Effector CD4-positive, alpha-beta T cell (primary cell): ENCODE data around the gene SNAI1.
"Not testable (repeated sequence)": the region's sequence is repeated elsewhere in the genome, so short reads cannot be mapped to it uniquely, and the experiment has no call there.

Experiments
- DNase-seq: peaks from one replicate; pipeline ENCODE4 v3.0.0-alpha.2; 2020

SNAI1 gene

GRCh38 chr20:49964964-49965780 is 17.6 kb upstream of the SNAI1 start:
- no peak for DNase-seq

GRCh38 chr20:49965781-49966305 is 16.9 kb upstream of the SNAI1 start:
- DNase-seq = no peak

GRCh38 chr20:49966861-49967260 is 15.9 kb upstream of the SNAI1 start:
- DNase-seq = no peak

GRCh38 chr20:49969234-49969633 is 13.5 kb upstream of the SNAI1 start:
- DNase-seq = no peak

GRCh38 chr20:49969946-49970345 is 12.8 kb upstream of the SNAI1 start:
- DNase-seq = no peak

GRCh38 chr20:49970498-49970897 is 12.3 kb upstream of the SNAI1 start:
- DNase-seq = no peak

GRCh38 chr20:49973981-49974380 is 8.8 kb upstream of the SNAI1 start:
- DNase-seq = no peak

GRCh38 chr20:49976542-49976941 is 6.2 kb upstream of the SNAI1 start:
- DNase-seq = no peak

- not testable (repeated sequence) for DNase-seq
Measured at GRCh38 chr20:49977740-49978139, 5.0 kb upstream of the SNAI1 start.

- DNase-seq = no peak
Measured at GRCh38 chr20:49978685-49979029, 4.1 kb upstream of the SNAI1 start.

- peak; percentile 68 for DNase-seq
Measured at GRCh38 chr20:49979030-49979832, 3.5 kb upstream of the SNAI1 start.

GRCh38 chr20:49980140-49981008 is 2.4 kb upstream of the SNAI1 start:
- no peak for DNase-seq

GRCh38 chr20:49981218-49982071 is 1.3 kb upstream of the SNAI1 start:
- no peak for DNase-seq

GRCh38 chr20:49982072-49982345 is 771 bp upstream of the SNAI1 start:
- no peak for DNase-seq

- DNase-seq = no peak
Measured at GRCh38 chr20:49983123-49983847, 505 bp downstream of the SNAI1 start.

- no peak for DNase-seq
Measured at GRCh38 chr20:49983848-49984408, 1.1 kb downstream of the SNAI1 start.

GRCh38 chr20:49984426-49985153 is 1.8 kb downstream of the SNAI1 start:
- DNase-seq = no peak

- DNase-seq = no peak
Measured at GRCh38 chr20:49985157-49985556, 2.4 kb downstream of the SNAI1 start.

GRCh38 chr20:49985617-49986016 is 2.8 kb downstream of the SNAI1 start:
- no peak for DNase-seq

GRCh38 chr20:49986049-49986448 is 3.3 kb downstream of the SNAI1 start:
- no peak for DNase-seq
